ENCODE data around the gene ERBB2. TPM values are rescaled to one million over a fixed set of nuclear protein-coding genes. Genes with fewer than 3 reads are reported as not detected.

The ERBB2 gene
- total and polyA plus RNA-seq, 2 of the 13 experiments (the other 11 are each of a cell fraction or from before 2014, with no cell fraction given) = 57.7 to 64.1 TPM

DNA sequence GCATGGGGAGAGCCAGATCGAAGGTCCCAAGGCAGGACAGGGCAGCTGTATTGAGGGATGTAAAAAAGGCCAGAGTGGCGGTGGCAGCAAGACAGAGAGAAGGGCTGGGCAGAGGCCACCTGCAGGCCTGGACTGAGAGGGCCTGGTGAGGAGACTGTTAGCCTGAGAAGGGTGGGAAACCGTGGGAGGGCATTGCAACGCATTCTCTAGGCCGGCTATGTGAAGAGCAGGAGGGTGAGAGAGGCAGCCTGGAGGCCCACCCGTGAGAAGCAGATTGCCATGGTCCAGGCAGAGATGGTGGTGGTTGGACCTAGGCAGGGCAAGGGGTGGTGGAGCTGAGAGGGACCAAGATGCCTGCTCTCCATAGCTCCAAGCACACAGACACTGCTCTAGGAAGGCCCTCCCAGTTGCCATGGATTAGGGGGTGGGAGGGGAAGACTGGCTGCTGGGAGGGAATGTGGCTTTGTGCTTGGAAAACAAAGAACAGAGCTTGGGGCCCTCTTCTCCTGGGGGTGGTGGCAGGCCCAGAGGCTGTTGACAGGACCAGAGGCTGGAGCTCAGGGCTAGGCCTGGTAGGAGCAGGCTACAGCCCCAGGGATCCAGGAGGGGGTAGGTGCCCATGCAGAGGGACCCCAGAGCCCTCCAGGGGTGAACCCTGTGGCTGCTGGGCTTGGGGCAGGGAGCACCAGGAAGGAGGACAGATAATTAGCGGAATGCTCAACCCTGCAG, 47.1 kb upstream of the ERBB2 start (continued):
- TF ChIP-seq, protein P1, sequence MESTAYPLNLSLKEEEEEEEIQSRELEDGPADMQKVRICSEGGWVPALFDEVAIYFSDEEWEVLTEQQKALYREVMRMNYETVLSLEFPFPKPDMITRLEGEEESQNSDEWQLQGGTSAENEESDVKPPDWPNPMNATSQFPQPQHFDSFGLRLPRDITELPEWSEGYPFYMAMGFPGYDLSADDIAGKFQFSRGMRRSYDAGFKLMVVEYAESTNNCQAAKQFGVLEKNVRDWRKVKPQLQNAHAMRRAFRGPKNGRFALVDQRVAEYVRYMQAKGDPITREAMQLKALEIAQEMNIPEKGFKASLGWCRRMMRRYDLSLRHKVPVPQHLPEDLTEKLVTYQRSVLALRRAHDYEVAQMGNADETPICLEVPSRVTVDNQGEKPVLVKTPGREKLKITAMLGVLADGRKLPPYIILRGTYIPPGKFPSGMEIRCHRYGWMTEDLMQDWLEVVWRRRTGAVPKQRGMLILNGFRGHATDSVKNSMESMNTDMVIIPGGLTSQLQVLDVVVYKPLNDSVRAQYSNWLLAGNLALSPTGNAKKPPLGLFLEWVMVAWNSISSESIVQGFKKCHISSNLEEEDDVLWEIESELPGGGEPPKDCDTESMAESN (CRISPR knock-in tag; conservative IDR thresholded peaks at IDR 0.05) = no peak
- TF ChIP-seq, protein P2, sequence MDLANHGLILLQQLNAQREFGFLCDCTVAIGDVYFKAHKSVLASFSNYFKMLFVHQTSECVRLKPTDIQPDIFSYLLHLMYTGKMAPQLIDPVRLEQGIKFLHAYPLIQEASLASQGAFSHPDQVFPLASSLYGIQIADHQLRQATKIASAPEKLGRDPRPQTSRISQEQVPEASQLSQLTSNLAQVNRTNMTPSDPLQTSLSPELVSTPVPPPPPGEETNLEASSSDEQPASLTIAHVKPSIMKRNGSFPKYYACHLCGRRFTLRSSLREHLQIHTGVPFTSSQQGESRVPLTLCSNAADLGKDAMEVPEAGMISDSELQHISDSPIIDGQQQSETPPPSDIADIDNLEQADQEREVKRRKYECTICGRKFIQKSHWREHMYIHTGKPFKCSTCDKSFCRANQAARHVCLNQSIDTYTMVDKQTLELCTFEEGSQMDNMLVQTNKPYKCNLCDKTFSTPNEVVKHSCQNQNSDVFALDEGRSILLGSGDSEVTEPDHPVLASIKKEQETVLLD (CRISPR knock-in tag; IDR thresholded peaks at IDR 0.05; ENCODE audit: low read depth) = no peak
- TF ChIP-seq, protein P3, sequence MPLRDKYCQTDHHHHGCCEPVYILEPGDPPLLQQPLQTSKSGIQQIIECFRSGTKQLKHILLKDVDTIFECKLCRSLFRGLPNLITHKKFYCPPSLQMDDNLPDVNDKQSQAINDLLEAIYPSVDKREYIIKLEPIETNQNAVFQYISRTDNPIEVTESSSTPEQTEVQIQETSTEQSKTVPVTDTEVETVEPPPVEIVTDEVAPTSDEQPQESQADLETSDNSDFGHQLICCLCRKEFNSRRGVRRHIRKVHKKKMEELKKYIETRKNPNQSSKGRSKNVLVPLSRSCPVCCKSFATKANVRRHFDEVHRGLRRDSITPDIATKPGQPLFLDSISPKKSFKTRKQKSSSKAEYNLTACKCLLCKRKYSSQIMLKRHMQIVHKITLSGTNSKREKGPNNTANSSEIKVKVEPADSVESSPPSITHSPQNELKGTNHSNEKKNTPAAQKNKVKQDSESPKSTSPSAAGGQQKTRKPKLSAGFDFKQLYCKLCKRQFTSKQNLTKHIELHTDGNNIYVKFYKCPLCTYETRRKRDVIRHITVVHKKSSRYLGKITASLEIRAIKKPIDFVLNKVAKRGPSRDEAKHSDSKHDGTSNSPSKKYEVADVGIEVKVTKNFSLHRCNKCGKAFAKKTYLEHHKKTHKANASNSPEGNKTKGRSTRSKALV (CRISPR knock-in tag; IDR thresholded peaks at IDR 0.05) = no peak
- TF ChIP-seq TAF1 (CRISPR knock-in tag; IDR thresholded peaks at IDR 0.05) (0 out of 2 replicates have a peak, but pooled peaks have one; percentile 29), MAFK (conservative IDR thresholded peaks at IDR 0.05 in 1 of 2, IDR thresholded peaks at IDR 0.05 in 1 of 2; ENCODE audit: low read length in 2 of 2) (no peak), TARDBP (CRISPR knock-in tag; IDR thresholded peaks at IDR 0.05) (0 out of 2 replicates have a peak, but pooled peaks have one; percentile 4), ZNF496 (CRISPR knock-in tag; IDR thresholded peaks at IDR 0.05; ENCODE audit: insufficient replicate concordance) (no peak), ZNF841 (CRISPR knock-in tag; IDR thresholded peaks at IDR 0.05; ENCODE audit: borderline replicate concordance) (no peak), ZNF878 (CRISPR knock-in tag; IDR thresholded peaks at IDR 0.05) (no peak), NR2F6 (IDR thresholded peaks at IDR 0.05) (no peak), NR2F6 (CRISPR knock-in tag; IDR thresholded peaks at IDR 0.05) (peak; percentile 14; the same call in 1 of the 2 replicates), PITX1 (CRISPR knock-in tag; IDR thresholded peaks at IDR 0.05) (peak; percentile 69; the same call in 1 of the 2 replicates), ZNF10 (CRISPR knock-in tag; IDR thresholded peaks at IDR 0.05; ENCODE audit: borderline replicate concordance, low read depth) (no peak), NFKB2 (CRISPR knock-in tag; IDR thresholded peaks at IDR 0.05; ENCODE audit: borderline replicate concordance) (0 out of 2 replicates have a peak, but pooled peaks have one; percentile 31), IRF2 (CRISPR knock-in tag; IDR thresholded peaks at IDR 0.05) (no peak), HOXA5 (CRISPR knock-in tag; IDR thresholded peaks at IDR 0.05) (no peak), TBX2 (CRISPR knock-in tag; IDR thresholded peaks at IDR 0.05; ENCODE audit: borderline replicate concordance) (peak; percentile 53; the same call in 1 of the 2 replicates), XRCC5 (optimal IDR thresholded peaks at IDR 0.05; ENCODE audit: low read length) (no peak), IRX3 (CRISPR knock-in tag; IDR thresholded peaks at IDR 0.05; ENCODE audit: borderline replicate concordance, low read depth) (no peak), RCOR2 (CRISPR knock-in tag; IDR thresholded peaks at IDR 0.05) (no peak)
- TF ChIP-seq, protein P4, sequence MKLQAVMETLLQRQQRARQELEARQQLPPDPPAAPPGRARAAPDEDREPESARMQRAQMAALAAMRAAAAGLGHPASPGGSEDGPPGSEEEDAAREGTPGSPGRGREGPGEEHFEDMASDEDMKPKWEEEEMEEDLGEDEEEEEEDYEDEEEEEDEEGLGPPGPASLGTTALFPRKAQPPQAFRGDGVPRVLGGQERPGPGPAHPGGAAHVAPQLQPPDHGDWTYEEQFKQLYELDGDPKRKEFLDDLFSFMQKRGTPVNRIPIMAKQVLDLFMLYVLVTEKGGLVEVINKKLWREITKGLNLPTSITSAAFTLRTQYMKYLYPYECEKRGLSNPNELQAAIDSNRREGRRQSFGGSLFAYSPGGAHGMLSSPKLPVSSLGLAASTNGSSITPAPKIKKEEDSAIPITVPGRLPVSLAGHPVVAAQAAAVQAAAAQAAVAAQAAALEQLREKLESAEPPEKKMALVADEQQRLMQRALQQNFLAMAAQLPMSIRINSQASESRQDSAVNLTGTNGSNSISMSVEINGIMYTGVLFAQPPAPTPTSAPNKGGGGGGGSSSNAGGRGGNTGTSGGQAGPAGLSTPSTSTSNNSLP (IDR thresholded peaks at IDR 0.05; ENCODE audit: low read depth, low read length) = no peak
- TF ChIP-seq, protein P5, sequence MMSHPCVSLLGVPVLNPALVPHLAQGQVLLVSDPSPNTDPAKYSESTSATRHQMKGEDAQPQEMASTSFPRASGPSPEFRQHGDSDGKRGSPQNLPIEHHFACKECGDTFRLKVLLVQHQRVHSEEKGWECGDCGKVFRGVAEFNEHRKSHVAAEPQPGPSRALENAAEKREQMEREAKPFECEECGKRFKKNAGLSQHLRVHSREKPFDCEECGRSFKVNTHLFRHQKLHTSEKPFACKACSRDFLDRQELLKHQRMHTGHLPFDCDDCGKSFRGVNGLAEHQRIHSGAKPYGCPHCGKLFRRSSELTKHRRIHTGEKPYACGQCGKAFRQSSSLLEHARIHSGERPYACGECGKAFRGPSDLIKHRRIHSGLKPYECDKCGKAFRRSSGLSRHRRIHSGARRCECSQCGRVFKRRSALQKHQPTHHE (CRISPR knock-in tag; IDR thresholded peaks at IDR 0.05; ENCODE audit: borderline replicate concordance) = no peak
